GM12873 (cell line): ENCODE measurements around the gene SSU72.

Experiments
- CTCF ChIP-seq: IDR thresholded peaks from 2 replicates; pipeline ENCODE4 v1.5.1; 2012; ENCODE audit warnings: low read depth, mild to moderate bottlenecking, moderate library complexity, low read length, control low read depth; ENCODE audit not compliant: insufficient read depth; ENCODE audit errors: missing control alignments

The SSU72 gene

DNA sequence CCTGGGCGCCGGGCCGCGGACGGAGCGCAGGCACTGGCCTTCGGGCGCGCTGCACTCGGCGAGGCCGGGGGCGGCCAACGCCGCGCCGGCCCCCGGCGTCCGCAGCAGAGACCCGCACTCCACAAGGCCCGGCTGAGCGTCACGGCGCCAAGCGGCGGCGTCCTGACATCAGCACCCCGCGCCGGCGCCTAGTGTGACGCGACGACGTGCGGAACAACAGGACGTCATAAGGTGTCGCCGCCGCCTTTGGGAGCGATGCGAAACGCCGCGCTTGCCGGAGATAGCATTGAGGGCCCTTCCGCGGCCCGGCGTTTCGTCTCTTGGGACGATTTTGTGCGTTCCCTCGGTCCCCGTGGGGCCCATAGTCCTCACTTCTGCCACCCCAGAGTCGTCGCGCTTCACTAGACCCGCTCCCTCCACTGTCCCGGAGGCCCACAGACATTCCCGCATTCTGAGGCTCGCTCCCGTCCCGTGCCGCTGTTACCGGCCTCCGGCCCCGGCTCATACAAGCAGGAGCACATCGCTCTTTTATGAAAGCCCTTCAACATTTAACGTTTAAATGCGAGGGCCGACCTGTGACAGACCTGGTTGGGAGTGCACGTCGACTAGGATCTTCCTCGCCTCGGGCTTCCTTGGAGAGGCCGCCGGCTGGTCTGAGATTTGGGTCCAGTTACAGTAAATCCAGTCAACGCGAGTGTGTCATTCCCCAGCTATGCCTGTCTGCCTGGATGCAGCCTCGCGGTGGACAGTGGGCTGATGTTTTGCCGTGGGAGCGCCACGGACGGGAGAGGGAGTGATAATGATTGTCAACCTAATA lies at the start of gene SSU72:
TSS of gene SSU72 (minus strand) at position 143 of the 817 bp plus-strand sequence. CDS start 306 bp downstream, outside the sequence.
- no peak for TF ChIP-seq CTCF

- TF ChIP-seq CTCF: no peak
Observed at GRCh38 chr1:1623631-1624442, 49.2 kb upstream of the SSU72 start.

- no peak for TF ChIP-seq CTCF
Observed at GRCh38 chr1:1623181-1623630, 48.5 kb upstream of the SSU72 start.

DNA sequence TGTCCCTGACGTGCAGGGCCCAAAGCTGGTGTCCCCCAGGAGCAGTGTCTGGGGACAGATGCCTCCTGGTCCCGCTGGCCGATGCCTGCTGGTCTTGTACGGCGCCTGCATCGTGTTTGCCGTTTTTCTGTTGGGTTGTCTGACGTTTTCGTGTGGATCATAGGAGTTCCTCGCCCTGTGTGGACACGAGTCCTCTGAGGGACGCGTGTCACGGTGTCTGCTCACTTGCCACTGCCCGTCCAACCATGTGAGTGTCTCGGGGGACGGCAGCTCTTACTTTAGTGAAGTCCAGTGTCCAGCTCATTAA lies 48.1 kb upstream of the SSU72 start:
- no peak for TF ChIP-seq CTCF

DNA sequence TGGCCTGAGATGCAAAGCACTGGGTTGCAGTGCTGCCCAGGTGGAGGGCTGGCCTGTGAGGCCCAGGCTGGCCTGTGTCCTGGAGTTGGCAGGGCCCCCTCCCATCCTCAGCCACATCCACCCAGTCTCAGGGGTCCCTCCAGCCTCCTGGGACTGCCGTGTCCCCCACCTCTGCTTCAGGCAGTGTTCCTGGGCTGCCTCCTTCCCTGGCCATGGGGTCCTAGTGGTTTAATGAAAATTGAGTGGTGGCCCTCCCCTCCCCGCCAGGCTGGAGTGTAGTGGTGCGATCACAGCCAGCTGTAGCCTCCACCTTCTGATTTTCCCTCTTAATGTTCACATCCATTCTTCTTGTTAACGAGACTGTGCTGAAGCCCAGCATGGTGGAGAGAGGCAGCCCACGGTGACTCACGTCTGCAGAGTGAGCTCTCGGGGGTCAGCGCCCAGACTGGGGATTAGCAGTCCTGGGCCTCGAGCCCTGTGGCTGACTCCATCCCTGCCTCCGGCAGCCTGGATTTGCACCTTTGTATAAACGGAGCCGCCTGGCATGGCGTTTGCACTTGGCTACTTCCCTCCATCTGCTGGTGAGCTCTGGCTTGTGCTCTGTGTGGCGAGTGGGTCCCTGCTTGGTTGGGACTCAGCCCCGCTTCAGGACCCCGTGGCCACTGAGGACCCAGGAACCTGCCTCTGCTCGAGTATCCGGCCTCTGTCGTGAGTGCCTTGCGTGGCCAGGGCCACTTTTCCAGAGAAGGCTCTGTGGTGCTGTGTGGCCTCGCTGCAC lies 47.5 kb upstream of the SSU72 start:
- TF ChIP-seq CTCF: no peak

- TF ChIP-seq CTCF: no peak
Observed at GRCh38 chr1:1621173-1622009, 46.7 kb upstream of the SSU72 start.
